ENCODE measurements around the gene APEH.

The APEH gene

GRCh38 chr3:49733551-49733950 lies 59.4 kb downstream of the APEH start:
- TF ChIP-seq CTCF (IDR thresholded peaks at IDR 0.05; ENCODE audit: control insufficient read depth, extremely low read depth, insufficient read depth): no peak
- no peak for DNase-seq (ENCODE audit: low read depth)
- H3K4me3 ChIP-seq (ENCODE audit: low read depth, low read length): no peak overlapping the region

All from LNCaP clone FGC (cell line).